HG03565 (cell line): ENCODE data around the gene CD300LG.

Experiments
- ATAC-seq: cut with Tn5 transposase; IDR thresholded peaks from one replicate; pipeline ENCODE4 v1.9.1; 2021; ENCODE audit warnings: mild to moderate bottlenecking, moderate library complexity; ENCODE audit not compliant: unreplicated experiment

The CD300LG gene

DNA sequence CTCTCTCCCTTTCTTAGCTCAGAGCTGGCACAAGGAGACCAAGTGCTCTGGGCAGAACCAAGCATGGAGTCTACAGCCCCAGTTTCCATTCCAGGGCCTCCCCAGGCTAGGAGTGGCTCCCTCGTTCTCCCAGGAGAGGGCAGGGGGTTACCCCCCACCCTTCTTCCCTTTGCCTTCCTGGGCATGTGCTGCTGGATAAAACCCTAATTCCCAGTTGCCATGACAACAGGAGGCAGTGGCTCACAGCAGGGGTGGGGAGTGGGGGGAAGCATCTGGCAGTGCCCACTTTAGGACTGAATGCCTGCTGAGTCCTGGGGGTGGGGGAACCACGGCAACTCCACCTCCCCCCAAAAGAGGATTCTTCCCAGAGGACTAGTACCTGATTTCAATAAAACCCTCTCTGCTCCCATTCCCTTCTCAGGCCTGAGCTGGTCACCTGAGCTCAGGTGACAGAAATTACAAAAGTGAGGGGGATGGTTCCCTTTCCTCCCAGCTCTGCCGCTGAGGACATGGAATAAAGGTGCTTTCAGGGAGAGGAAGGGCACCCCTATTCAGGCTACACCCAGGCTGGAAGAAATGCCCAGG, 58.5 kb downstream of the CD300LG start:
- no peak for ATAC-seq

DNA sequence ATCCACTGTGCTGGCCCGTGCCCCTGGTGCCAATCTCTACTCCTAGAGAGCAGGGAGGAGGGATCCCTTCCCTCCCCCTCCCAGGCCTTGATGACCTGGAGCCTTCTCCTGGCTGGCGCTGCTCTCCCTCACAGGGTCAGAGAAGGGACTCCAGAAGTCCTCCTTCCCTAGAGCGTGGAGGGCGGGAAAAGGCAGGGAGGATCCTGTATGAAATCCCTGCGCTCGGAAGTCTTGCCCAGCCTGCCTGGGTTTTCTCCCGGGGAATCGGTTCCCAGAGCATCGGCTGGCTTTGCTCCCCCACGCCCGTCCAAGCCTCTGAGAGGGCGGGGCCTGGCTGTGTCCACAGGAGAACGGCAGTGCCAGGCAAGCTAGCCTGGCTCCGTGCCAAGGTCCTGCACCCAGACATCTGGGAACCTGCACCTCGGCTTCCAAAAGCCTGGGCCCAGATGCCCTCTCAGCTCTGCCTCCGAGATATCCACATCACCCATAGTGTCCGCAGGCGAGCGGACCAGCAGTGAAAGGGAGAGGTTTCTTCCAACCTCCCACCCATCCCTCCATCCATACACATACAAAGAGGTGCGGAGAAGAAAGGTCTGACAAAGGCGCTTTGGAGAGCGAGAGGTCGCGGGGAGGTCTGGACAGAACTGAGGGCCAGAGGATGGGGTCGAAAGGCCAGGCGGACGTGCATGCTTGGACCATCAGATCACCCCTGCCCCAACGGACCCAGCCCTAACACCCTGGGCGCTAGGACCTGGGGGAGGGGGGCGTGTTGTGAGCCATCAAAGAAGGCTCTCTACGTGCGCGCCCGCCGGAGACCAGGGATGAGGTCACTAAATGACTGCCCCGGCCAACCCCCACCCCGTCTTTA, 59.2 kb downstream of the CD300LG start:
- no peak for ATAC-seq

DNA sequence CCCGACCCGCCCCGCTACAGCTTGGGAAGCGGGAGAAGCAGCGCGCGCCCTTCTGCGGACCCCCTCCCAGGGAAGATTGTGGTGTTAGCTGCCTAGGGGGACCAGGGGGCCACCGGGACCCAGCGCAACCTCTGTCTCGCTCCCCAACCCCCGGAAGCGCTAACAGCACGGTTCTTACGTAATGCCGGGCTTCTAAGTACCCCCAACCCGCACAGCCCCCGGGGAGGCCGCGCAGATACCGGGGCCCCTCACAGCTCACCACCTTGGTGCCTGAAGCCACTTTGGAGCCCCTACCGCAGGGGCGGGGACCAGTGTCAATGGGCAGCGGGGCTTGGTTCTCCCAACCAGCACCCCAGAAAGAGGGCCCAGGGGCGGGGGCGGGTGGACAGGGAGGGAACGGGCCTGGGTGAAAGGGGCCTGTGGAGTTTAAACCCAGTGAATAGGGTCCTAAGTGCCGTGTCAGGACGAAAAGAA, 60.0 kb downstream of the CD300LG start:
- ATAC-seq: no peak

DNA sequence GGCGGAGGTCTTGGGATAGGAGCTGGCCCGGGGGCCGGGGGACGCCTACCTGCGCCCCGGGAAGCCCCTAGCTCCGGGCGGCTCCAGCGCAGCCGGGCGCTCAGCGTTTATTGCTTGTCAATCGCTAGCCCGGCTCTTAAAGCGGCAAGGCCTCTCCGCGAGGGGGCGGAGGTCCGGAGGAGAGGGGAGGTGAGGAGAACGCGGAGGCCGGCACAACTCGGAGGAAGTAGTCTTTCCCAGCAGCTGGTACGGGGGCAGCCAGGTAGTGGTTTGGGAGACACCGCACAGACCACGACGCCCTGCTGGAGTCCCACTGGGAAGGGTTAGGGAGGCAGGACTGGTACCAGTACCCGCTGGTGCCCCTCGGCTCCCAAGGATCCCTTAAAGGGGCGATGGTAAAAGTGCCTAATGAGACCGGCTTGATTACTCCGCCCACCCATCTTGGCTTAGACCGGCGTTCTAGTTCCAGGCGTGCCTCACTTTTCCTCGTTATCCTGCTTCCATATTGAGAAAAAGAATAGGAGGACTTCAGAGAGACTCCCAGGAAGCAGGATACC, 60.5 kb downstream of the CD300LG start, which contains the start of gene MPP2:
MPP2 (minus strand) TSS at position 112 of the 557 bp plus-strand sequence. CDS start 3,076 bp downstream, outside the sequence.
- no peak for ATAC-seq

DNA sequence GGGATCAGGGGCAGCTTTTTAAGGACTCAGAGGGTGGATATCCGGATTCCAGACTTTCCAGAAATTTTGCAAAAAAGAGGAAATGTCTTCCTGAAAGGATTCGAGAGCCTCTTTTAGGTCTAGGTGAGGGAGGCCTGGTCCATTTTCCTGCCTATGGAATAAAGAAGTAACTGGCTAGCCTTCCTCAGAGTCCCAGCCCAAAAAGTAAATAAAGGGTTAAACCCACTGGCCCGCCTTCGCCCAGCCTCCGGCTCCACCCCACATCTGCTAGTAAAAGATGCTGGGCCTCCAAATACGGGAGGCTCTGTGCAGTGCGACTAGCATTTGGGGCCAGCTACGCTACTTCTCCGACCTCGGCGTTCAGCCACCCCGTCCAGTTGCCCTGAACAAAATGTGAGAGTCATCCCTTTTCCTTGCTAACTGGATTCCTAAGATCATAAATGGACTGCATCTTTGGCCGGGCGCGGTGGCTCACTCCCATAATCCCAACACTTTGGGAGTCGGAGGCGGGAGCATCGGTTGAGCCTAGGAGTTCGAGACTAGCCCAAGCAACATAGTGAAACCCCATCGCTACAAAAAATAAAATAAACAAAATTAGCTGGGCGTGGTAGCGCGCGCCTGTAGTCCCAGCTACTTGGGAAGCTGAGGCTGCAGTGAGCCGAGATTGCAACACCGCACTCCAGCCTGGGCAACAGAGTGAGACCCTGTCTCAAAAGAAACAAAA, 61.2 kb downstream of the CD300LG start:
- no peak for ATAC-seq

DNA sequence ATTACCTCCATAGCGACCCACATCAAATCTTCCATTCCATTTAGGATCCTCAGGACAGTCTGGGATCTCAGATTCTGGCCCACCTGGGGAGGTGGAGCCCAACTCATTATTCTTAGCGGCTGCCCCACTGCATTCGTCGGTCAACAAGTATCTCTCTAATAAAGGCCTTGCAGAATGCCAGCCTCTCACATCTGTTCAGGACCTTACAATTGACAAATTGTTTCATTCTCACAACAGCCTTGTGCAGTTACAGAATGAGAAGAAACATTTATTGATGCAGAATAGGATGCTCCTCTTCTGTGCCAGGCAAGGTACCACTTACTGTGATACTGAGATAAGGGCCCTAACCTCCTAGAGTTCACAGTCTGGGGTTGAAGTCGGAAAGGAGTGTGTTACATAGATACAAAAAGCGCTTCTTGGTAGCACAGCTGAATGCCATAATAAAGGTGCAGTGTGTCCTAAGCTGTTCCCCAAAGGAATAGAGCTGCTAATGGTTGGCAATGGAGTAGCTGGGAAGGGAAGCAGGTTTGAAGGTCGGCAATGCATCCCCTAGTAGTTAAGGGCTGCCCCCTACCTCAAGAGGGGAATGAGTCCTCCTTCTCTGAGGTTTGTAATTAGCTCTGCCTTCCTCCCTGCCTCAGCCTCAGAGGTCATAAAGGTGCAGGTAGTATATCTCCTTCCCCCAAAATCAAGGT, 62.7 kb downstream of the CD300LG start:
- ATAC-seq: no peak

DNA sequence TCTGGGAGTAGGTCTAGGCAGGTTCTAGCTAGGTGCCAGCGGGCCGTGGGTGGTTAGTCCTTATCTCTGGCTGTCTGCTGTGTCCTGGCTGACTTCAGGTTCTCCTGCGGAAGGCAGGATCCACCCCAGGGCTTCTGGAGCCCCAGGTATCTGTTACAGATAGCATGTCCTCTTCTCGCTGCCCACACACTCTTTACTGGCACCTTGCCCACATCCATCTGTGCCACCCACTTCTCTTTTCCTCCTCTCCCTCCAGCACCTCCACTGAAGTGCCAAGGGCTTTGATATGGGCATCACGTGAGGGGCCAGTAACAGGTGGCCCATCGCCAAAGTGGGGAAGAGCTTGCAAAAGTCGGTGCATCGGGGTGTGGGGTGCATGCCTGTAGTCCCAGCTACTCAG, 64.9 kb downstream of the CD300LG start:
- ATAC-seq: no peak

DNA sequence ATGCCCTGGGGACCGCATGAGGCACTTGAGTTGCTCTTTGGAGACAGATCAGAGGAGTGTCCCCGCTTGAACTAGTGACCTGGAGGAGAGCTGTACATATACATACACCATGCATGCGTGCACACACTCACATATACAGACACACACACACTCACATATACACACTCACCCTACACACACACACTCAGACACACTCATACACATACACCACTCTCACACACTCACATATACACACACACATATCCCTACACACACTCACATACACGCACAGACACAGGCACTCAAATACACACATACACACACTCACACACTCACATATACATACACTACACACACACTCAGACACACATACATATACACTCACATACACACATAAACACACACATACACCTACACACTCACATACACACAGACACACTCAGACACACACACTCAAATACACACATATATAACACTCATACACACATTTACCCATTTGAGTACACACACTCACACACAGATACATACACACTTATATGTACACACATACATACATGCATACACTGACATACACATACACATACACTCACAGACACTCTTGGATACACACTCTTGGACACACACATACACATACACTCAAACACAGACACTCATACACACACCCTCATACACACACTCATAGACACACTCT, 65.8 kb downstream of the CD300LG start:
- ATAC-seq: no peak
